ENCODE measurements around the gene CAPN3. TPM values are rescaled to one million over a fixed set of nuclear protein-coding genes. Genes with fewer than 3 reads are reported as not detected.

The CAPN3 gene
- total RNA-seq, 1 experiment from 2014 or later: 0.54 TPM

DNA sequence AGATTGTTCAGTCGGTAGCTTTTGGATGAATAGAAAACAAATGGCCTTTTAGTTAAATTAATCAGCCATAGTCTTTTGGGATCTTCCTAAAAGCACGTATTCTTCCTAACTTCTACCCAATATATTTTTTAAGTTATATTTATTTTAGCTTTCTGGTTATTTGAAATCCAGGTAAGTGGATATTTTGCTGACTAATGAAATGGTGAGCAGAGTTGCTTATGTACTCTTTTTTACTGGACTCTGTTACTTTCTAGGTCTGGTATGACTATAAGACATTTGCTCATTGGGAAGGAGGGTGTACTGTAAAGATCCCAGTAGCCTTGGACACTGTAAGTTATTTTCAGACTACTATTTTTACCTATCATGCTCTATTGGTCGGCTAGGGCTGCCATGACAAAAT lies 13.8 kb upstream of the CAPN3 start:
- no peak overlapping the region for H3K4me3 ChIP-seq (ENCODE audit: low read depth, low read length, poor library complexity, severe bottlenecking)
- H3K27me3 ChIP-seq (replicated peaks; ENCODE audit: insufficient read depth, low read depth, low read length, poor library complexity): no peaks in the 10 kb centered on the region
- POLR2A ChIA-PET (ENCODE audit: low non-redundant PET): no interaction called here
- H3K27ac ChIP-seq (ENCODE audit: low read depth, low read length, poor library complexity, severe bottlenecking): no peak overlapping the region
- no peak for DNase-seq (ENCODE audit: low spot score)
- no peak for TF ChIP-seq EZH2 (IDR thresholded peaks at IDR 0.05; ENCODE audit: borderline replicate concordance, low read depth, low read length, poor library complexity, severe bottlenecking)
- TF ChIP-seq, protein P1, sequence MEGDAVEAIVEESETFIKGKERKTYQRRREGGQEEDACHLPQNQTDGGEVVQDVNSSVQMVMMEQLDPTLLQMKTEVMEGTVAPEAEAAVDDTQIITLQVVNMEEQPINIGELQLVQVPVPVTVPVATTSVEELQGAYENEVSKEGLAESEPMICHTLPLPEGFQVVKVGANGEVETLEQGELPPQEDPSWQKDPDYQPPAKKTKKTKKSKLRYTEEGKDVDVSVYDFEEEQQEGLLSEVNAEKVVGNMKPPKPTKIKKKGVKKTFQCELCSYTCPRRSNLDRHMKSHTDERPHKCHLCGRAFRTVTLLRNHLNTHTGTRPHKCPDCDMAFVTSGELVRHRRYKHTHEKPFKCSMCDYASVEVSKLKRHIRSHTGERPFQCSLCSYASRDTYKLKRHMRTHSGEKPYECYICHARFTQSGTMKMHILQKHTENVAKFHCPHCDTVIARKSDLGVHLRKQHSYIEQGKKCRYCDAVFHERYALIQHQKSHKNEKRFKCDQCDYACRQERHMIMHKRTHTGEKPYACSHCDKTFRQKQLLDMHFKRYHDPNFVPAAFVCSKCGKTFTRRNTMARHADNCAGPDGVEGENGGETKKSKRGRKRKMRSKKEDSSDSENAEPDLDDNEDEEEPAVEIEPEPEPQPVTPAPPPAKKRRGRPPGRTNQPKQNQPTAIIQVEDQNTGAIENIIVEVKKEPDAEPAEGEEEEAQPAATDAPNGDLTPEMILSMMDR (conservative IDR thresholded peaks at IDR 0.05; ENCODE audit: low read depth, low read length): no peak
- H3K4me1 ChIP-seq (ENCODE audit: insufficient read depth, low read length, poor library complexity, severe bottlenecking): no peaks in the 10 kb centered on the region
- no peaks in the 10 kb centered on the region for H3K9me3 ChIP-seq (ENCODE audit: low read depth, low read length, poor library complexity, severe bottlenecking)
- CTCF ChIA-PET: no interaction called here
- H3K36me3 ChIP-seq (ENCODE audit: insufficient read depth, low read length, poor library complexity, severe bottlenecking): no peaks in the 10 kb centered on the region
- intact Hi-C loops (cut with micrococcal nuclease; ENCODE audit: unreplicated experiment): no loop called here
- BruUV-seq (replicated peaks): no TSS peak

DNA sequence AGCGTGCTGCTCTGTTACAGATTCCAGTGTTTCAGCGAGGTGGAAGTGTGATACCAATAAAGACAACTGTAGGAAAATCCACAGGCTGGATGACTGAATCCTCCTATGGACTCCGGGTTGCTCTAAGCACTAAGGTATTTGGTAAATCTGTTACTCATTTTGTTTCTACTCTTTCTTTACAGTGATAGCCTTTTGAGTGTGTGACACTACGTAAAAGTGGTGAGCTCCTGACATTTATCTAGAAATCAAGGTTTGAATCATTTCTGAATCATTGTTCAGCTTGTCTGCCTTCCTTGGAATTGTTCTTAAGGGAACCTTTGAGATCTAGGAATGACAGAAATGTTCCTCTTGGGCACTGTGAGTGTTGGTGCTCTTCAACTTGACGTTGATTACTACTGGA lies 11.2 kb upstream of the CAPN3 start:
- ChIA-PET POLR2A (ENCODE audit: low non-redundant PET) (no interaction called here), CTCF (no interaction called here)
- no TSS peak for BruUV-seq (replicated peaks)

DNA sequence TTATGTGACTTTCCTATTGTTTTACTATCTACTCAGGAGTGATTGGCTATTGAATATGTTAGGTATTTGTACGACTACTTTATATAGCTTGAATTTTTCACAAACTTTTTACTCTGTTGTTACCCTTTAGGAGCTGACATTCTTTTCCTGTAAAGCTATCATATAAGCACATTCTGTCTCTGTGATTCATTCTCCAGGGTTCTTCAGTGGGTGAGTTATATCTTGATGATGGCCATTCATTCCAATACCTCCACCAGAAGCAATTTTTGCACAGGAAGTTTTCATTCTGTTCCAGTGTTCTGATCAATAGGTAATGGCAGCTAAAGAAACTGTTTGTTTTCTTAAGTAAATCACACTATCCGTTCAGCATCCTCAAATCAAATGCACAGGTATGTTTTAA lies 10.1 kb upstream of the CAPN3 start:
- POLR2A ChIA-PET (ENCODE audit: low non-redundant PET): no interaction called here
- Histone ChIP-seq H3K36me3 (ENCODE audit: insufficient read depth, low read length, poor library complexity, severe bottlenecking) (no peaks in the 10 kb centered on the region), H3K9me3 (ENCODE audit: low read depth, low read length, poor library complexity, severe bottlenecking) (no peaks in the 10 kb centered on the region), H3K27ac (ENCODE audit: low read depth, low read length, poor library complexity, severe bottlenecking) (no peak overlapping the region), H3K4me3 (ENCODE audit: low read depth, low read length, poor library complexity, severe bottlenecking) (no peak overlapping the region), H3K4me1 (ENCODE audit: insufficient read depth, low read length, poor library complexity, severe bottlenecking) (no peaks in the 10 kb centered on the region), H3K27me3 (replicated peaks; ENCODE audit: insufficient read depth, low read depth, low read length, poor library complexity) (no peaks in the 10 kb centered on the region)
- TF ChIP-seq EZH2 (IDR thresholded peaks at IDR 0.05; ENCODE audit: borderline replicate concordance, low read depth, low read length, poor library complexity, severe bottlenecking): no peak
- TF ChIP-seq, protein P1 (conservative IDR thresholded peaks at IDR 0.05; ENCODE audit: low read depth, low read length): no peak
- intact Hi-C loops (cut with micrococcal nuclease; ENCODE audit: unreplicated experiment): no loop called here
- CTCF ChIA-PET: no interaction called here
- no TSS peak for BruUV-seq (replicated peaks)
- DNase-seq (ENCODE audit: low spot score): no peak

More for the DNA sequence above, 11.2 kb upstream of the CAPN3 start:
- DNase-seq (ENCODE audit: low spot score): no peak
- Histone ChIP-seq H3K27ac (ENCODE audit: low read depth, low read length, poor library complexity, severe bottlenecking) (no peak overlapping the region), H3K9me3 (ENCODE audit: low read depth, low read length, poor library complexity, severe bottlenecking) (no peaks in the 10 kb centered on the region), H3K27me3 (replicated peaks; ENCODE audit: insufficient read depth, low read depth, low read length, poor library complexity) (no peaks in the 10 kb centered on the region), H3K4me3 (ENCODE audit: low read depth, low read length, poor library complexity, severe bottlenecking) (no peak overlapping the region), H3K36me3 (ENCODE audit: insufficient read depth, low read length, poor library complexity, severe bottlenecking) (no peaks in the 10 kb centered on the region), H3K4me1 (ENCODE audit: insufficient read depth, low read length, poor library complexity, severe bottlenecking) (no peaks in the 10 kb centered on the region)
- intact Hi-C loops (cut with micrococcal nuclease; ENCODE audit: unreplicated experiment): no loop called here
- TF ChIP-seq EZH2 (IDR thresholded peaks at IDR 0.05; ENCODE audit: borderline replicate concordance, low read depth, low read length, poor library complexity, severe bottlenecking): no peak
- TF ChIP-seq, protein P1 (conservative IDR thresholded peaks at IDR 0.05; ENCODE audit: low read depth, low read length): no peak
